Epithelial cell of proximal tubule (primary cell): ENCODE results near the gene LSM4. TPM values are rescaled to one million over a fixed set of nuclear protein-coding genes. Genes with fewer than 3 reads are reported as not detected.

Source experiments
- DNase-seq: peaks from one replicate; pipeline ENCODE4 v3.0.0-alpha.2; 2011; ENCODE audit warnings: low read depth
- H3K4me3 ChIP-seq: 2 replicates; pipeline ENCODE4 v1.5.1; 2011; ENCODE audit warnings: low read depth, mild to moderate bottlenecking, low read length
- total RNA-seq: library from RNA; depleted of rRNA; stranded (reverse); fragments of >200 nt; gene quantifications from 2 replicates; pipeline ENCODE4 v1.2.3, GENCODE V29; 2015
- TF ChIP-seq, protein P1 (sequence below): conservative IDR thresholded peaks from 2 replicates; pipeline ENCODE4 v1.5.1; 2012; ENCODE audit warnings: low read depth, mild to moderate bottlenecking, low read length

The LSM4 gene
- total RNA-seq, 1 donor from 2014 or later: 490 TPM

DNA sequence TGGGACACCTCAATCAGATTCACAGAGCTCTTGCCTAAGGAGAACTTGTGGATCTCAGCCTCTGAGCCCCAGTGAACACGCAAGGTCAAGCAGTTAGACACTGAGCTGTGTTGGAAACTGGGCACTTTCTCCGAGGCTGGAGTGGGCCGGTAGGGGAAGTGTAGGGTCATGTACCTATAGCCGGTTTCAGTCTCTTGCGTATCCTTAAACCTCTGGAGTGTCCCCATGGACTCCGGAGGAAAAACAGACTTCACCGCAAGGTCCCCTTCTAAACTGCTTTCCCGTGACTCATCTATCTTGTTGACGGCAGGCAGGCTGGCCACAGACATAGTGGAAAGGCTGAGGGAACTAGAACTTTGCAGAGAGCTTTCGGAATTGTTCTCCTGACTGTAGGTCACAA is 60.0 kb downstream of the LSM4 start:
- TF ChIP-seq, protein P1, sequence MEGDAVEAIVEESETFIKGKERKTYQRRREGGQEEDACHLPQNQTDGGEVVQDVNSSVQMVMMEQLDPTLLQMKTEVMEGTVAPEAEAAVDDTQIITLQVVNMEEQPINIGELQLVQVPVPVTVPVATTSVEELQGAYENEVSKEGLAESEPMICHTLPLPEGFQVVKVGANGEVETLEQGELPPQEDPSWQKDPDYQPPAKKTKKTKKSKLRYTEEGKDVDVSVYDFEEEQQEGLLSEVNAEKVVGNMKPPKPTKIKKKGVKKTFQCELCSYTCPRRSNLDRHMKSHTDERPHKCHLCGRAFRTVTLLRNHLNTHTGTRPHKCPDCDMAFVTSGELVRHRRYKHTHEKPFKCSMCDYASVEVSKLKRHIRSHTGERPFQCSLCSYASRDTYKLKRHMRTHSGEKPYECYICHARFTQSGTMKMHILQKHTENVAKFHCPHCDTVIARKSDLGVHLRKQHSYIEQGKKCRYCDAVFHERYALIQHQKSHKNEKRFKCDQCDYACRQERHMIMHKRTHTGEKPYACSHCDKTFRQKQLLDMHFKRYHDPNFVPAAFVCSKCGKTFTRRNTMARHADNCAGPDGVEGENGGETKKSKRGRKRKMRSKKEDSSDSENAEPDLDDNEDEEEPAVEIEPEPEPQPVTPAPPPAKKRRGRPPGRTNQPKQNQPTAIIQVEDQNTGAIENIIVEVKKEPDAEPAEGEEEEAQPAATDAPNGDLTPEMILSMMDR: no peak

DNA sequence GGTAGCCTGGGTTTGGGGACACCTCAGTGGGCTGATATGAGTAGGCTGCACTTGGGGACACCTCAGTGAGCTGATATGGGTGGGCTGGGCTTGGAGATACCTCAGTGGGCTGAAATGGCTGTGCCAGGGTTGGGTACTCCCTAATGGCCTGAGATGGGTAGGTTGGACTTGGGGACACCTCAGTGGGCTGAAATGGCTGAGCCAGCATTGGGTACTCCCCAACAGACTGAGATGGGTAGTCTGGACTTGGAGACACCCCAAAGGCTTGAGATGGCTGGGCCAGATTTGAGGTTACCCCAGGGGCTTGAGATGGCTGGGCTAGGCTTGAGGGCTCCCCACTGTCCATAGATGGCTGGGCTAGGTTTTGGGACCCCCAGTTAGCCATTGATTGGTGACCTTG is 60.7 kb downstream of the LSM4 start:
- no peak for DNase-seq
- TF ChIP-seq, protein P1: no peak
- no peak overlapping the region for H3K4me3 ChIP-seq

More for the DNA sequence above, 60.0 kb downstream of the LSM4 start:
- H3K4me3 ChIP-seq: no peak overlapping the region
- DNase-seq: no peak

DNA sequence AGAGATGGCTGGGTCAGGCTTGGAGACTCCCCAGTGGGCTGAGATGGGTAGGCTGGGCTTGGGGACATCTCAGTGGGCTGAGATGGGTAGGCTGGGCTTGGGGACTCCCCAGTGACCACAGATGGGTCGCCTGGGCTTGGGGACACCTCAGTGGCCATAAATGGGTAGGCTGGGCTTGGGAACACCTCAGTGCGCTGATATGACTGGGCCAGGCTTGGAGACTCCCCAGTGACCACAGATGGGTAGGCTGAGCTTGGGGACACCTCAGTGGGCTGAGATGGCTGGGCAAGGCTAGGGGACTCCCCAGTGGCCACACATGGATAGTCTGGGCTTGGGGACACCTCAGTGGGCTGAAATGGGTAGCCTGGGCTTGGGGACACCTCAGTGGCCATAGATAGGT is 61.4 kb downstream of the LSM4 start:
- no peak overlapping the region for H3K4me3 ChIP-seq
- TF ChIP-seq, protein P1: no peak
- no peak for DNase-seq

DNA sequence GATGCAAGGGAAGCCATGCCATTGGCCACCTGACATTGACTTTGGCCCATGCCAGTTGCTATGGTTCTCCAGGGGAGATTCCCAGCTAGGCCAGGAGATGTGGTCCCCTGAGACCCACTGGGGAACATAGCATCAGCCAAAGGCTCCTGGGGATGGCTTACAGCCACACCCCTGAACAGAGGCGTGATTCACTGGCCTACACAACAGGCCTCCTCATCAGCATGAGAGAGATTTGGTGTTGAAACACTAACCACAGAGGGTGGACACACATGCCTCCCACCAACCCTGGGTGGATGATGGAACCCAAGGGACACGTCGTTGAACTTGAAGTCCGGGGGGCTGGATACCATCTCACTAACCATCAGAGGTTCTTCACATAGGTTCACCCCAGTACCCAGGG is 63.0 kb downstream of the LSM4 start:
- TF ChIP-seq, protein P1: no peak
- no peak for DNase-seq
- no peak overlapping the region for H3K4me3 ChIP-seq

DNA sequence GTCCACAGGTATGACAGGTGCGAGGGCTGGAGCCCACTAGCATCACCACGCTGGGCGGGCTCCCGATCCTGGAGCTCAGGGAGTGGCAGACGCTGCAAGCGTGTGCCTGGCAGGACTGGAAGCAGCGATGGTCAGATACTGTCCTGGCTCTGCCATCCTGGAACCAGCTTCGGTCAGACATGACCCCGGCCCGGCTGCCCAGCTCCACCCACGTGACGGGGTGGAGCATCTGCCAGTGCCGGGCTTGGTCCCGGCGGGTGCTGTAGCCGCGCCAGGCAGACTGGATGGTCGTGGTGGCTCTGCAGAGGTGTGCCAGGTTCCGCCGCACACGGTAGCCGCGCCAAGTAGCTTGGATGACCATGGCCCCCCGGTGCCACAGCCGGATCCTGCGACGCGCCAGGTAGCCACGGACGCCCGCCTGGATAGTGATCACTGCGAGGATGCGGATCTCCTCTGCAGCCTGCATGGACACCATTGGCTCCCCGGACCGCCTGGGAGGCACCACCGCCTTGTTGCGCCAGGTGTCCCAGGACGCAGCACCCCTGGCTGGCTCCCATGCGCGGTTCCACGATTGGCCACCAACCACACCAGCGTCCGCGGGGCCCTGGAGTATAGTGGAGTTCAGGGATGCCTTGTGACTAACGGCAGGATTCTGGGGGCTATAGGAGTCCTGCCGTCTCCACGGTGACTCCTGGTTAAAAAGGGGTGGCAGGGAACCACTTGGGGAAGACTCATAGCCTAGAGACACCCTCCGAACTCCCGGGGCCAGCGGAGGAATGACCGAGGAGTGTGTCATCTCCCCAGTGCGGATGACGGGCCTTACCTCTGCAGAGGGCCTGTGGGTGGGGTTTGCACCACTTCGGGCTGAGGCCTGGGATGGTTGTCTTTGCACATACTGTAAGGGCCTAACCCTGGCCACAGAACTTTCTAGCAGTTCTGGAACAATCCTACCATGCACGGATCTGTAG is 65.1 kb downstream of the LSM4 start:
- no peak overlapping the region for H3K4me3 ChIP-seq
- DNase-seq: no peak
- TF ChIP-seq, protein P1: no peak

Other genes starting within 250 kb of the LSM4 start
- gene IL12RB1, start 236.1 kb downstream of the LSM4 start, total RNA-seq: not detected in 2 replicates
- gene MAST3, start 225.3 kb downstream of the LSM4 start, total RNA-seq: 1.7 and 3.5 TPM in 2 replicates
- 15.3 and 19.9 TPM in 2 replicates for gene PIK3R2, start 169.9 kb downstream of the LSM4 start, total RNA-seq
- 10.1 and 11.3 TPM in 2 replicates for gene IFI30, start 149.3 kb downstream of the LSM4 start, total RNA-seq
- gene MPV17L2, start 129.9 kb downstream of the LSM4 start, total RNA-seq: 50.1 and 70.9 TPM in 2 replicates
- 0.17 and 0.43 TPM in 2 replicates for gene RAB3A, start 119.0 kb downstream of the LSM4 start, total RNA-seq
- gene PDE4C, start 96.6 kb downstream of the LSM4 start, total RNA-seq: 0.63 TPM in 1 of 2 replicates, not detected in the other
- 0.07 and 1.3 TPM in 2 replicates for gene IQCN, start 48.6 kb downstream of the LSM4 start, total RNA-seq
- gene JUND, start 41.5 kb downstream of the LSM4 start, total RNA-seq: 266 and 341 TPM in 2 replicates
- 5.4 and 7.5 TPM in 2 replicates for gene PGPEP1, start 17.5 kb upstream of the LSM4 start, total RNA-seq
- 76.3 and 262 TPM in 2 replicates for gene GDF15, start 63.1 kb upstream of the LSM4 start, total RNA-seq
- gene LRRC25, start 74.5 kb upstream of the LSM4 start, total RNA-seq: 0.06 TPM in 1 of 2 replicates, not detected in the other
- 119 and 171 TPM in 2 replicates for gene SSBP4, start 96.3 kb upstream of the LSM4 start, total RNA-seq
- 88.7 and 115 TPM in 2 replicates for gene ISYNA1, start 115.1 kb upstream of the LSM4 start, total RNA-seq
- gene ELL, start 199.0 kb upstream of the LSM4 start, total RNA-seq: 7.6 and 10.9 TPM in 2 replicates
- 223 and 315 TPM in 2 replicates for gene FKBP8, start 220.5 kb upstream of the LSM4 start, total RNA-seq
- gene KXD1, start 234.8 kb upstream of the LSM4 start, total RNA-seq: 128 and 207 TPM in 2 replicates
- 1,133 and 1,698 TPM in 2 replicates for gene UBA52, start 248.8 kb upstream of the LSM4 start, total RNA-seq